ENCODE measurements around the gene TGM3.

The TGM3 gene

GRCh38 chr20:2311329-2311728 is 15.5 kb downstream of the TGM3 start:
- DNase-seq: no peak

GRCh38 chr20:2312876-2313275 is 17.1 kb downstream of the TGM3 start:
- DNase-seq: no peak

- no peak for DNase-seq
Observed at GRCh38 chr20:2313316-2313715, 17.5 kb downstream of the TGM3 start.

- peak; percentile 99 for DNase-seq
Observed at GRCh38 chr20:2314759-2315439, 19.1 kb downstream of the TGM3 start.

GRCh38 chr20:2315440-2315778 is 19.6 kb downstream of the TGM3 start:
- DNase-seq: no peak

- DNase-seq: no peak
Observed at GRCh38 chr20:2316847-2317495, 21.2 kb downstream of the TGM3 start.

- DNase-seq: no peak
Observed at GRCh38 chr20:2320813-2321658, 25.2 kb downstream of the TGM3 start.

- no peak for DNase-seq
Observed at GRCh38 chr20:2323051-2323450, 27.2 kb downstream of the TGM3 start.

- no peak for DNase-seq
Observed at GRCh38 chr20:2326046-2326445, 30.2 kb downstream of the TGM3 start.

GRCh38 chr20:2327620-2328555 is 32.1 kb downstream of the TGM3 start:
- no peak for DNase-seq

- DNase-seq: no peak
Observed at GRCh38 chr20:2329286-2329685, 33.5 kb downstream of the TGM3 start.

- DNase-seq: peak; percentile 34
Observed at GRCh38 chr20:2330090-2330695, 34.4 kb downstream of the TGM3 start.

- DNase-seq: peak; percentile 26
Observed at GRCh38 chr20:2331106-2331505, 35.3 kb downstream of the TGM3 start.

GRCh38 chr20:2331901-2332565 is 36.2 kb downstream of the TGM3 start:
- DNase-seq: peak; percentile 43

GRCh38 chr20:2332711-2333110 is 36.9 kb downstream of the TGM3 start:
- DNase-seq: peak; percentile 41

GRCh38 chr20:2333821-2334220 is 38.0 kb downstream of the TGM3 start:
- DNase-seq: peak; percentile 31

GRCh38 chr20:2335096-2335870 is 39.5 kb downstream of the TGM3 start:
- peak; percentile 40 for DNase-seq

GRCh38 chr20:2336471-2336870 is 40.7 kb downstream of the TGM3 start:
- peak; percentile 32 for DNase-seq

GRCh38 chr20:2337142-2337541 is 41.3 kb downstream of the TGM3 start:
- peak; percentile 22 for DNase-seq

GRCh38 chr20:2338411-2339066 is 42.7 kb downstream of the TGM3 start:
- DNase-seq: no peak

All from islet precursor cell (in vitro differentiated cells).